ENCODE results near the gene P3H1. TPM values are rescaled to one million over a fixed set of nuclear protein-coding genes. Genes with fewer than 3 reads are reported as not detected.

P3H1 gene
- total RNA-seq, 1 donor from 2014 or later = 86.0 TPM

DNA sequence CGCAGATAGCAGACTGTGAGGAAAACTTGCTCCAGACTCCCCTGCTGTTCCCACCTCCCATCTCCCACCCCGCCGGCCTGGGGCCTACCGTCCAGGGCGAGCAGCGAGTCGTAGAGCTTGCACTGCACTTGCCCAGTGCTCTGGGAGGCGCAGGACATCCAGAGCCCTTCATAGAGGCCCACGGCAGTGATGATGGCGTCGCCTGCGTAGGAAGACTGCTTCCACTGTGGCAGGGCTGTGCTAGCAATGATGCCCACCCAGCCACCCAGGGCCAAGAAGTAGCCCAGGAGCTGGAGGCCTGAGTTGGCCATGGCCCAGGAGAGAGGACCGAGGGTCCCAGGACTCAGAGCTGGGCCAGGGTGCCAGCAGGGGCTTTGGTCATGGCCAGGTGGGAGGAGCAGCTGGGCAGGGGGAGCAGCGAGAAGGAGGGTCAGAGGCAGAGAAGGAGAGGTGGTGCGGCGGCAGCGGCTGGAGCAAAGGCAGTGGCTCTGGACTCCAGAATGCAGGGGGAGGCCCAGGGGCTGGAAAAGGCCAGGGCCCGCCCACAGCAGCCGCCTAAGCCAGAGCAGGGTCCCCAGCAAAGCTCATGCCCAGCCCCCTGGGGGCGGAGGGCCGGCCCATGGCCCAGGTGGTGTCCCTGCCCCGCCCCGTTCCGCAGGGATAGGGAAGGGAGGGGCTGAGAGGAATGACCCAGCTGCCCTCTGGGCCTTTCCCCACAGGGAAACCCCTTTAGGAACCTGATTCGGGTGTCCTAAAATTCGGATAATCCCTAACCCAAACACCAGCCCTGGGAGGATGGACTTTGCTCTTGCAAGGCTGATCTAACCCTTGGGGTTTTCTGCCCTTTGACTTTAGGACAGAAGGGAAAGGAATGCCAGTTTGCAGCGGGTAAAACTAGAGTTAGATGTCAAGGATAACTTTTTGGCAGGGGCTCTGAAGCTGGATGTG is 26.8 kb downstream of the P3H1 start, which contains the start of gene CLDN19:
Gene CLDN19, minus strand, starts transcription at position 484 of the 948 bp plus-strand sequence. Its CDS starts 173 bp downstream, at position 311.
- Mint-ChIP-seq H3K27ac (ENCODE audit: unreplicated experiment) (no peak within 1 kb of the TSS), H3K36me3 (ENCODE audit: unreplicated experiment) (no peaks in the 10 kb centered on the region), H3K4me1 (ENCODE audit: low read depth, unreplicated experiment) (peaks cover 8% of the 10 kb centered on the region), H3K4me3 (ENCODE audit: unreplicated experiment) (no peak within 1 kb of the TSS), H3K27me3 (ENCODE audit: unreplicated experiment) (peaks cover 12% of the 10 kb centered on the region), H3K9me3 (ENCODE audit: unreplicated experiment) (peaks cover 9% of the 10 kb centered on the region)
- TF ChIP-seq, protein P1, sequence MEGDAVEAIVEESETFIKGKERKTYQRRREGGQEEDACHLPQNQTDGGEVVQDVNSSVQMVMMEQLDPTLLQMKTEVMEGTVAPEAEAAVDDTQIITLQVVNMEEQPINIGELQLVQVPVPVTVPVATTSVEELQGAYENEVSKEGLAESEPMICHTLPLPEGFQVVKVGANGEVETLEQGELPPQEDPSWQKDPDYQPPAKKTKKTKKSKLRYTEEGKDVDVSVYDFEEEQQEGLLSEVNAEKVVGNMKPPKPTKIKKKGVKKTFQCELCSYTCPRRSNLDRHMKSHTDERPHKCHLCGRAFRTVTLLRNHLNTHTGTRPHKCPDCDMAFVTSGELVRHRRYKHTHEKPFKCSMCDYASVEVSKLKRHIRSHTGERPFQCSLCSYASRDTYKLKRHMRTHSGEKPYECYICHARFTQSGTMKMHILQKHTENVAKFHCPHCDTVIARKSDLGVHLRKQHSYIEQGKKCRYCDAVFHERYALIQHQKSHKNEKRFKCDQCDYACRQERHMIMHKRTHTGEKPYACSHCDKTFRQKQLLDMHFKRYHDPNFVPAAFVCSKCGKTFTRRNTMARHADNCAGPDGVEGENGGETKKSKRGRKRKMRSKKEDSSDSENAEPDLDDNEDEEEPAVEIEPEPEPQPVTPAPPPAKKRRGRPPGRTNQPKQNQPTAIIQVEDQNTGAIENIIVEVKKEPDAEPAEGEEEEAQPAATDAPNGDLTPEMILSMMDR (IDR thresholded peaks at IDR 0.05; ENCODE audit: partially characterized antibody, unreplicated experiment) = no peak
- peak; percentile 39 for DNase-seq

DNA sequence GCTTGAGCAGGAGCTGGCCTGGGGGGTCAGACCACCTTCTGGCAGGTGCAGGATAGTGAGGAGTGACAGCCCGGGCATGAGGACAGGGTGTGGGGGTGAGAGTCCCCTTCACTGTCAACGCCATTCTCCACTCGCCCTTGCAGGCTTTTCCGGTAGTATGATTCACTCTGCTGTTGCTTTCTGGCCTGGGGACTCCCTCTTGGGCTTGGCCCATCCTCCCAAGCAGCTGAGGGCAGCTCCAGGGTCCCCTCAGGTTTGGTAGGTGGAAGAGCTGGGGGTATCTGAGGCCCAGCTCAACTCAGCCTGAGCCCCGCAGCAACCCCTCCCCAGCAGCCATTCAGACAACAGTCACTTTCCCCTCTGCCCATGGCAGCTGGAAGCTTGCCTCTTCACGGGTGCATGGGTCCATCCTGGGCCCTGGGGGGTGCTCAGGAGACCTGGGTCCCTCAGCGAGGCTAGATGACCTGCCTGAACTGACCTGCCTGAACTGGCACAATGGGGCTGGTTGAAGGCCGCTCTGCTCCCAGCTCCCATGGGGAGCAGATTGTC is 28.1 kb downstream of the P3H1 start:
- no peak for DNase-seq
- peaks cover 9% of the 10 kb centered on the region for H3K9me3 Mint-ChIP-seq (ENCODE audit: unreplicated experiment)
- H3K36me3 Mint-ChIP-seq (ENCODE audit: unreplicated experiment) = no peaks in the 10 kb centered on the region
- H3K4me3 Mint-ChIP-seq (ENCODE audit: unreplicated experiment) = no peak overlapping the region
- TF ChIP-seq, protein P1 (IDR thresholded peaks at IDR 0.05; ENCODE audit: partially characterized antibody, unreplicated experiment) = no peak
- H3K27me3 Mint-ChIP-seq (ENCODE audit: unreplicated experiment) = peaks cover 12% of the 10 kb centered on the region
- H3K4me1 Mint-ChIP-seq (ENCODE audit: low read depth, unreplicated experiment) = peaks cover 5% of the 10 kb centered on the region
- H3K27ac Mint-ChIP-seq (ENCODE audit: unreplicated experiment) = no peak overlapping the region

DNA sequence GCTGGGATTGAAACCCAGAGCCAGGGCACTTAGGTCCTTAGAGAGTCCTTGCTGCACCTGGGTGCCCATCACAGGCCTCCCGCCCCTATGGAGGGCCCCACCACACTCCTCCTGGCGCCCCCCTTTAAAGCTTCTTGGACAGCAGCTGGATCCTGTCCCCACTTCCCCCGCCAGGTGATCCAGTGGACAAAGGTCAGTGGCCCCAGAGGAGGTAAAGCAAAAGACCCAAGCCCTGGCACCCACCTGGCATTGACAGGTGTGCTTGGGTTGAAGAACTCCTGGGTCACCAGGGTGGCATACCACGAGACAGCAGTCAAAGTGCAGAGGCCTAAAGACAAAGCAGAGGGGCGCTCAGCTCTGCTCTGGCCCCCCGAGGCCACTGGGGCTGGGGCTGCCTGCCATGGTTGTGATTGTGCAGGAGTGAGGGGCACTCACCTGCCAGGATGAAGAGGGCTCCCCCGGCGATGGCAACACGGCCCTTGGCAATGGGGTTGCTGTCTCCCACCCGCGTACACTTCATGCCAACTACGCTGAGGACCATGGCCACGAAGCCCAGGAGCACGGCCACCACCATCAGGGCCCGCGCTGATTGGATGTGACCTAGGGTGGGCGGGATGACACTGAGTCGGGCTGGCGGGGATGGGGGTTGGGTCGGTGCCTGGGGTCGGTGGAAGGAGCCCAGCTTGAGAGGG is 28.7 kb downstream of the P3H1 start:
- H3K4me1 Mint-ChIP-seq (ENCODE audit: low read depth, unreplicated experiment) = peaks cover 2% of the 10 kb centered on the region
- no peaks in the 10 kb centered on the region for H3K36me3 Mint-ChIP-seq (ENCODE audit: unreplicated experiment)
- H3K27ac Mint-ChIP-seq (ENCODE audit: unreplicated experiment) = no peak overlapping the region
- no peak overlapping the region for H3K4me3 Mint-ChIP-seq (ENCODE audit: unreplicated experiment)
- no peak for DNase-seq
- H3K9me3 Mint-ChIP-seq (ENCODE audit: unreplicated experiment) = peaks cover 8% of the 10 kb centered on the region
- peaks cover 9% of the 10 kb centered on the region for H3K27me3 Mint-ChIP-seq (ENCODE audit: unreplicated experiment)
- TF ChIP-seq, protein P1 (IDR thresholded peaks at IDR 0.05; ENCODE audit: partially characterized antibody, unreplicated experiment) = no peak

DNA sequence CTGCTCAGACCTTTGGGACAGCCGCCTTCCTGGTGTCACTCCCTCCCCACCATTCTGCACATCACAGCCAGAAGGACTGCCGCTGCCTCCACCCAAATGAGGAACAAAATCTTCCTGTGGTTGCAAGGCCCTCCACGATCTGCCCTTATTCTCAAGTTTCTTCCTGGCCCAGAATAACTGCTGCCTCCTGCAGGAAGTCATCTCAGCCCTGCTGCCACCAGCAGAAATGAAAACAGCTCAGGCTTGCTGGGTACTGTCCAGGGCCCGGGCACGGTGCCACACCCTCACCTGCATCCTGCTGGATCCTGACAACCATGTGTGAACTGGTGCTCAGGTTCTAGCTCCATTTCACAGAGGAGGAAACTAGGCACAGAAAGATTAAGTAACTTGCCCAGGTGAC is 29.6 kb downstream of the P3H1 start:
- peaks cover 4% of the 10 kb centered on the region for H3K9me3 Mint-ChIP-seq (ENCODE audit: unreplicated experiment)
- H3K4me3 Mint-ChIP-seq (ENCODE audit: unreplicated experiment) = no peak overlapping the region
- TF ChIP-seq, protein P1 (IDR thresholded peaks at IDR 0.05; ENCODE audit: partially characterized antibody, unreplicated experiment) = no peak
- peaks cover 7% of the 10 kb centered on the region for H3K27me3 Mint-ChIP-seq (ENCODE audit: unreplicated experiment)
- no peak overlapping the region for H3K27ac Mint-ChIP-seq (ENCODE audit: unreplicated experiment)
- DNase-seq = no peak
- no peaks in the 10 kb centered on the region for H3K36me3 Mint-ChIP-seq (ENCODE audit: unreplicated experiment)
- H3K4me1 Mint-ChIP-seq (ENCODE audit: low read depth, unreplicated experiment) = no peaks in the 10 kb centered on the region
